Gastroesophageal sphincter (tissue), 4 donors: Measurements from ENCODE around the gene CUBN. TPM values are rescaled to one million over a fixed set of nuclear protein-coding genes. Genes with fewer than 3 reads are reported as not detected.

Source experiments
- ATAC-seq: fragments of 150-250 bp; one replicate; pipeline ENCODE4 v1.9.1; 2016; ENCODE audit warnings: mild to moderate bottlenecking, moderate library complexity
- H3K27ac ChIP-seq, 4 donors: fragments of 200-600 bp; sonication (generic) in 3 of 4; 1 replicate in 3 of 4; 2 replicates in 1 of 4; pipeline ENCODE4 v1.5.1; 2016 to 2019
- H3K27me3 ChIP-seq: fragments of 200-600 bp; sonication (generic); one replicate; pipeline ENCODE4 v1.5.1; 2019
- H3K36me3 ChIP-seq, 2 donors: fragments of 200-600 bp; sonication (generic); one replicate each; pipeline ENCODE4 v1.5.1; 2019; ENCODE audit warnings: control low read depth in 1 of 2
- H3K4me1 ChIP-seq, 3 donors: fragments of 200-600 bp; sonication (generic); 1 replicate in 2 of 3; 2 replicates in 1 of 3; pipeline ENCODE4 v1.5.1; 2016 to 2019; ENCODE audit warnings: control low read depth in 2 of 3
- H3K4me3 ChIP-seq, 2 donors: fragments of 200-600 bp; sonication (generic); one replicate each; pipeline ENCODE4 v1.5.1; 2019; ENCODE audit warnings: mild to moderate bottlenecking in 1 of 2, moderate library complexity in 1 of 2
- H3K9me3 ChIP-seq, 3 donors: fragments of 200-600 bp; sonication (generic); one replicate each; pipeline ENCODE4 v1.5.1; 2017 to 2019; ENCODE audit warnings: control low read depth in 2 of 3
- CTCF ChIP-seq, 4 experiments: fragments of 200-600 bp in 2 of 4; fragments of 450-650 bp in 2 of 4; sonication (generic) in 1 of 4; IDR thresholded peaks; one replicate each; pipeline ENCODE4 v1.5.1; 2017 to 2019; ENCODE audit warnings: antibody characterized with exemption in 4 of 4, mild to moderate bottlenecking in 2 of 4, moderate library complexity in 2 of 4
- EP300 ChIP-seq: sonication (generic); formaldehyde crosslinking; IDR thresholded peaks from one replicate; pipeline ENCODE4 v1.6.1; 2017; ENCODE audit warnings: antibody characterized with exemption, mild to moderate bottlenecking
- POLR2A ChIP-seq, 2 donors: fragments of 450-650 bp; IDR thresholded peaks; one replicate each; pipeline ENCODE4 v1.6.1; 2017; ENCODE audit warnings: antibody characterized with exemption in 2 of 2, mild to moderate bottlenecking in 2 of 2, moderate library complexity in 1 of 2
- POLR2AphosphoS5 ChIP-seq: sonication (generic); formaldehyde crosslinking; IDR thresholded peaks from one replicate; pipeline ENCODE4 v1.6.1; 2017; ENCODE audit warnings: antibody characterized with exemption
- WGBS, 2 donors: methylation state at CpG; one replicate each; pipeline ENCODE4 v1.1.5; 2018; ENCODE audit warnings: low coverage in 1 of 2; 5-methylcytosine and 5-hydroxymethylcytosine counted together
- total RNA-seq, 4 donors: library from RNA; depleted of rRNA; stranded (reverse); fragments of >200 nt; gene quantifications; one replicate each; pipeline ENCODE4 v1.1.0, GENCODE V29; 2016

CUBN gene
- total RNA-seq, 4 donors from 2014 or later: 0.37 to 2.8 (median 1.6) TPM

- H3K27ac ChIP-seq: no peak overlapping the region
- H3K4me1 ChIP-seq: peaks cover 0 to 20% (median 0%) of the 10 kb centered on the region in 3 donors
- peaks cover 0 to 3% of the 10 kb centered on the region in 2 donors for H3K36me3 ChIP-seq
- no peaks in the 10 kb centered on the region for H3K27me3 ChIP-seq
- no peak overlapping the region for H3K4me3 ChIP-seq
- ATAC-seq: no peak
- TF ChIP-seq POLR2AphosphoS5 (no peak), CTCF (IDR thresholded peaks at IDR 0.05) (no peak), POLR2A (IDR thresholded peaks at IDR 0.05) (no peak), EP300 (no peak)
- 93 to 95% methylated on average over 5 of the region's 5 CpGs for WGBS, 2 donors
- no peaks in the 10 kb centered on the region for H3K9me3 ChIP-seq
These were observed 331.0 kb downstream of the CUBN start for GRCh38 chr10:16798571-16798970.

GRCh38 chr10:16795410-16796073 is 334.1 kb downstream of the CUBN start:
- Histone ChIP-seq H3K9me3 (no peaks in the 10 kb centered on the region), H3K4me1 (peaks cover 0 to 20% (median 4%) of the 10 kb centered on the region in 3 donors), H3K36me3 (peaks cover 0 to 5% of the 10 kb centered on the region in 2 donors), H3K27ac (no peak overlapping the region), H3K4me3 (no peak overlapping the region), H3K27me3 (no peaks in the 10 kb centered on the region)
- 78 to 92% methylated on average over 4 to 9 of the region's 9 CpGs for WGBS, 2 donors
- no peak for ATAC-seq
- no peak for TF ChIP-seq POLR2AphosphoS5

GRCh38 chr10:16794005-16794404 is 335.6 kb downstream of the CUBN start:
- 100% methylated on average over 1 of the region's 1 CpG for WGBS, 2 donors
- peaks cover 0 to 5% of the 10 kb centered on the region in 2 donors for H3K36me3 ChIP-seq
- H3K4me1 ChIP-seq: peaks cover 0 to 9% (median 4%) of the 10 kb centered on the region in 3 donors
- no peak overlapping the region for H3K27ac ChIP-seq
- no peaks in the 10 kb centered on the region for H3K27me3 ChIP-seq
- no peak for TF ChIP-seq POLR2AphosphoS5
- no peak for TF ChIP-seq CTCF (IDR thresholded peaks at IDR 0.05)
- TF ChIP-seq EP300: no peak
- no peak for TF ChIP-seq POLR2A (IDR thresholded peaks at IDR 0.05)
- no peak overlapping the region for H3K4me3 ChIP-seq
- no peak for ATAC-seq
- no peaks in the 10 kb centered on the region for H3K9me3 ChIP-seq

- H3K36me3 ChIP-seq: peaks cover 0 to 5% of the 10 kb centered on the region in 2 donors
- H3K27me3 ChIP-seq: no peaks in the 10 kb centered on the region
- H3K4me1 ChIP-seq: peaks cover 0 to 9% (median 4%) of the 10 kb centered on the region in 3 donors
- 54 to 56% methylated on average over 5 to 7 of the region's 8 CpGs for WGBS, 2 donors
- no peak overlapping the region for H3K4me3 ChIP-seq
- peak; percentile 62 for ATAC-seq
- TF ChIP-seq POLR2A (IDR thresholded peaks at IDR 0.05) (no peak), EP300 (no peak), POLR2AphosphoS5 (no peak), CTCF (IDR thresholded peaks at IDR 0.05) (no peak)
- peak overlapping the region in 1 of 4 donors; percentile 12 for H3K27ac ChIP-seq
- H3K9me3 ChIP-seq: no peaks in the 10 kb centered on the region
These were observed 336.9 kb downstream of the CUBN start for GRCh38 chr10:16792675-16793074.

GRCh38 chr10:16789765-16790164 is 339.8 kb downstream of the CUBN start:
- Histone ChIP-seq H3K27ac (no peak overlapping the region), H3K36me3 (peaks cover 0 to 11% of the 10 kb centered on the region in 2 donors), H3K27me3 (no peaks in the 10 kb centered on the region), H3K4me3 (no peak overlapping the region), H3K4me1 (peaks cover 0 to 9% (median 4%) of the 10 kb centered on the region in 3 donors), H3K9me3 (no peaks in the 10 kb centered on the region)
- TF ChIP-seq POLR2A (IDR thresholded peaks at IDR 0.05) (no peak), EP300 (no peak), CTCF (IDR thresholded peaks at IDR 0.05) (no peak), POLR2AphosphoS5 (no peak)
- WGBS, 2 donors: 58 to 79% methylated on average over 4 of the region's 4 CpGs
- ATAC-seq: no peak
